ENCODE measurements around the gene PRCC. TPM values are rescaled to one million over a fixed set of nuclear protein-coding genes. Genes with fewer than 3 reads are reported as not detected.

Gene PRCC
- total and polyA plus RNA-seq, 2 of the 13 experiments (the other 11 are each of a cell fraction or from before 2014, with no cell fraction given), result 24.2 to 40.5 TPM

DNA sequence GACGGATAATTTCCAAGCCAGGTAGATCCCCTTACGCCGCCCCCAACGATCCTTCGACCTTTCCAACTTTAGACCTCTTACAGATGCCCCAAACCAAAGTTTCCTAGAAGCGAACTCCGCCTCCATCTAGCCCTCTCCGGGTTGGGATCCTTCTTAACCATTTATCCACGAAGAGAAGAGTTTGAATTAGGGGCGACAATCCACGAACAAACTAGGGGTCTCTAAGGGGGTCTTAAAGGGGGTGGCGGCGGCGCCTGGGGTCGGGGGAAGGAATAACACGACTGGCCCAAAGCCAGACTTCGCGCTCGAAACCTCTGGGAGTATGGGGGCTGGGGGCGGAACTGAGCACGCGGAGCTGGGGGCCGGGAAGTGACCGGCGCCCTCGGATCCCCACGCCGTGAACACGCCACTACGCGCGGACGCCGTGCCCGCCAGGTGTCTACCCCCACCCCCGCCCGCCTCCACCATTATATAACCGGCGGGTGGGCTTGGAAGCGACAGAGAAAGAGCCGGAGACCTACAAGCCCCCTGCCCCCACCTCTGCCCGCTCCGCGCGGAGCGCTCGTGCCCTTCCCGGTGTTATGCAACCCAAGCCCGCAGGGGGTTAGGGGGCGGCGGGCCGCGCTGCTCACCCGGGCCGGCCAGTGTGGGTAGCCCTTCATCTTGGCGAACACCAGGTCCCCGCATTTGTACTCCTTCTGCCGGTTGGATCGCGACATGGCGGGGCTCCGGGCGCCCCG, 16.5 kb upstream of the PRCC start (continued):
- TF ChIP-seq AGO2 (optimal IDR thresholded peaks at IDR 0.05; ENCODE audit: low read depth, low read length) (peak; percentile 70), ZNF326 (CRISPR knock-in tag; IDR thresholded peaks at IDR 0.05; ENCODE audit: borderline replicate concordance) (no peak), ATM (IDR thresholded peaks at IDR 0.05; ENCODE audit: borderline replicate concordance) (no peak), YEATS2 (CRISPR knock-in tag; IDR thresholded peaks at IDR 0.05; ENCODE audit: borderline replicate concordance) (no peak), YY1 (IDR thresholded peaks at IDR 0.05; ENCODE audit: insufficient read depth, insufficient replicate concordance, low read depth, low read length) (no peak), ZNF44 (CRISPR knock-in tag; IDR thresholded peaks at IDR 0.05) (no peak), NKX3-1 (CRISPR knock-in tag; IDR thresholded peaks at IDR 0.05) (no peak), HNRNPL (IDR thresholded peaks at IDR 0.05; ENCODE audit: low read depth, low read length) (peak; percentile 58; the same call in 1 of the 2 replicates), ZNF446 (CRISPR knock-in tag; IDR thresholded peaks at IDR 0.05) (no peak), HNRNPLL (IDR thresholded peaks at IDR 0.05; ENCODE audit: low read depth, low read length, poor library complexity, severe bottlenecking) (no peak), HMGA1 (CRISPR knock-in tag; conservative IDR thresholded peaks at IDR 0.05) (no peak), TAF15 (IDR thresholded peaks at IDR 0.05; ENCODE audit: low read depth, low read length, poor library complexity, severe bottlenecking) (peak; percentile 37), PAX8 (CRISPR knock-in tag; IDR thresholded peaks at IDR 0.05; ENCODE audit: borderline replicate concordance) (no peak), TEAD3 (CRISPR knock-in tag; optimal IDR thresholded peaks at IDR 0.05; ENCODE audit: borderline replicate concordance) (no peak)
- TF ChIP-seq, protein P1, sequence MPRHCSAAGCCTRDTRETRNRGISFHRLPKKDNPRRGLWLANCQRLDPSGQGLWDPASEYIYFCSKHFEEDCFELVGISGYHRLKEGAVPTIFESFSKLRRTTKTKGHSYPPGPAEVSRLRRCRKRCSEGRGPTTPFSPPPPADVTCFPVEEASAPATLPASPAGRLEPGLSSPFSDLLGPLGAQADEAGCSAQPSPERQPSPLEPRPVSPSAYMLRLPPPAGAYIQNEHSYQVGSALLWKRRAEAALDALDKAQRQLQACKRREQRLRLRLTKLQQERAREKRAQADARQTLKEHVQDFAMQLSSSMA (CRISPR knock-in tag; IDR thresholded peaks at IDR 0.05), result no peak
- TF ChIP-seq, protein P2, sequence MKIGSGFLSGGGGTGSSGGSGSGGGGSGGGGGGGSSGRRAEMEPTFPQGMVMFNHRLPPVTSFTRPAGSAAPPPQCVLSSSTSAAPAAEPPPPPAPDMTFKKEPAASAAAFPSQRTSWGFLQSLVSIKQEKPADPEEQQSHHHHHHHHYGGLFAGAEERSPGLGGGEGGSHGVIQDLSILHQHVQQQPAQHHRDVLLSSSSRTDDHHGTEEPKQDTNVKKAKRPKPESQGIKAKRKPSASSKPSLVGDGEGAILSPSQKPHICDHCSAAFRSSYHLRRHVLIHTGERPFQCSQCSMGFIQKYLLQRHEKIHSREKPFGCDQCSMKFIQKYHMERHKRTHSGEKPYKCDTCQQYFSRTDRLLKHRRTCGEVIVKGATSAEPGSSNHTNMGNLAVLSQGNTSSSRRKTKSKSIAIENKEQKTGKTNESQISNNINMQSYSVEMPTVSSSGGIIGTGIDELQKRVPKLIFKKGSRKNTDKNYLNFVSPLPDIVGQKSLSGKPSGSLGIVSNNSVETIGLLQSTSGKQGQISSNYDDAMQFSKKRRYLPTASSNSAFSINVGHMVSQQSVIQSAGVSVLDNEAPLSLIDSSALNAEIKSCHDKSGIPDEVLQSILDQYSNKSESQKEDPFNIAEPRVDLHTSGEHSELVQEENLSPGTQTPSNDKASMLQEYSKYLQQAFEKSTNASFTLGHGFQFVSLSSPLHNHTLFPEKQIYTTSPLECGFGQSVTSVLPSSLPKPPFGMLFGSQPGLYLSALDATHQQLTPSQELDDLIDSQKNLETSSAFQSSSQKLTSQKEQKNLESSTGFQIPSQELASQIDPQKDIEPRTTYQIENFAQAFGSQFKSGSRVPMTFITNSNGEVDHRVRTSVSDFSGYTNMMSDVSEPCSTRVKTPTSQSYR (CRISPR knock-in tag; IDR thresholded peaks at IDR 0.05; ENCODE audit: borderline replicate concordance), result peak; percentile 40; the same call in 1 of the 2 replicates
- TF ChIP-seq, protein P3, sequence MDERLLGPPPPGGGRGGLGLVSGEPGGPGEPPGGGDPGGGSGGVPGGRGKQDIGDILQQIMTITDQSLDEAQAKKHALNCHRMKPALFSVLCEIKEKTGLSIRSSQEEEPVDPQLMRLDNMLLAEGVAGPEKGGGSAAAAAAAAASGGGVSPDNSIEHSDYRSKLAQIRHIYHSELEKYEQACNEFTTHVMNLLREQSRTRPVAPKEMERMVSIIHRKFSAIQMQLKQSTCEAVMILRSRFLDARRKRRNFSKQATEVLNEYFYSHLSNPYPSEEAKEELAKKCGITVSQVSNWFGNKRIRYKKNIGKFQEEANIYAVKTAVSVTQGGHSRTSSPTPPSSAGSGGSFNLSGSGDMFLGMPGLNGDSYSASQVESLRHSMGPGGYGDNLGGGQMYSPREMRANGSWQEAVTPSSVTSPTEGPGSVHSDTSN (CRISPR knock-in tag; IDR thresholded peaks at IDR 0.05), result no peak
